Stomach (tissue), 9 donors: ENCODE data around the gene MSTN. TPM values are rescaled to one million over a fixed set of nuclear protein-coding genes. Genes with fewer than 3 reads are reported as not detected.

Source experiments
- DNase-seq, 2 donors: peaks; one replicate each; pipeline versions ENCODE4 v3.0.0 to v3.0.0-alpha.2; 2013 to 2019
- H3K27ac ChIP-seq, 5 donors: fragments of 200-600 bp in 4 of 5; sonication (generic) in 4 of 5; one replicate each; pipeline ENCODE4 v1.5.1; 2013 to 2019; ENCODE audit warnings: mild to moderate bottlenecking in 1 of 5, moderate library complexity in 1 of 5
- H3K27me3 ChIP-seq, 3 donors: fragments of 200-600 bp; sonication (generic); one replicate each; pipeline ENCODE4 v1.5.1; 2017 to 2019; ENCODE audit warnings: mixed run types in 1 of 3
- H3K36me3 ChIP-seq, 4 donors: fragments of 200-600 bp; sonication (generic); 1 replicate in 3 of 4; 2 replicates in 1 of 4; pipeline ENCODE4 v1.5.1; 2016 to 2019
- H3K4me1 ChIP-seq, 4 donors: fragments of 200-600 bp; sonication (generic); one replicate each; pipeline ENCODE4 v1.5.1; 2016 to 2019
- H3K4me3 ChIP-seq, 4 donors: fragments of 200-600 bp; sonication (generic) in 3 of 4; one replicate each; pipeline ENCODE4 v1.5.1; 2016 to 2019; ENCODE audit warnings: mild to moderate bottlenecking in 1 of 4
- H3K9me3 ChIP-seq, 4 donors: fragments of 200-600 bp; sonication (generic); one replicate each; pipeline ENCODE4 v1.5.1; 2016 to 2019
- EP300 ChIP-seq: sonication (generic); formaldehyde crosslinking; IDR thresholded peaks from one replicate; pipeline ENCODE4 v1.6.1; 2017; ENCODE audit warnings: antibody characterized with exemption
- POLR2A ChIP-seq, 4 donors: fragments of 450-650 bp; IDR thresholded peaks; one replicate each; pipeline ENCODE4 v1.6.1; 2016; ENCODE audit warnings: antibody characterized with exemption in 4 of 4, control low read depth in 2 of 4, mild to moderate bottlenecking in 1 of 4, moderate library complexity in 1 of 4
- POLR2AphosphoS5 ChIP-seq, 3 donors: sonication (generic); formaldehyde crosslinking; IDR thresholded peaks; one replicate each; pipeline ENCODE4 v1.6.1; 2016; ENCODE audit warnings: antibody characterized with exemption in 3 of 3
- WGBS, 5 donors: extraction: QIAGEN DNeasy Blood & Tissue Kit in 3 of 5; methylation state at CpG; one replicate each; pipeline versions ENCODE4 v1.1.5 to v1.1.7; 2013 to 2018; 5-methylcytosine and 5-hydroxymethylcytosine counted together
- intact Hi-C: fragments of 100-400 bp; cut with DNase I; formaldehyde crosslinking; loops from one replicate; pipeline ENCODE4 v1.15.1; 2023; ENCODE audit warnings: low total_unique reads
- polyA plus RNA-seq, 3 donors: library from polyadenylated mRNA; stranded (reverse); fragments of 200-250 nt; gene quantifications; one replicate each; pipeline ENCODE4 v1.2.3, GENCODE V29; 2013
- total RNA-seq, 5 donors: library from RNA; depleted of rRNA; stranded (reverse); fragments of >200 nt; gene quantifications; one replicate each; pipeline versions ENCODE4 v1.1.0 to v1.2.3, GENCODE V29; 2014 to 2016
- TF ChIP-seq, protein P1 (sequence below), 7 experiments: fragments of 450-650 bp in 4 of 7; fragments of 200-600 bp in 3 of 7; sonication (generic) in 3 of 7; IDR thresholded peaks; one replicate each; pipeline ENCODE4 v1.5.1; 2016 to 2019; ENCODE audit warnings: antibody characterized with exemption in 7 of 7, control low read depth in 2 of 7, mild to moderate bottlenecking in 1 of 7
- donor health status: healthy with polysubstance abuse.
- donor health status: Bipolar disorder and iron deficiency.
- donor health status: healthy.

The MSTN gene
- total and polyA plus RNA-seq, 8 donors, result 0.45 to 2.0 (median 0.46) TPM; not detected in 5

DNA sequence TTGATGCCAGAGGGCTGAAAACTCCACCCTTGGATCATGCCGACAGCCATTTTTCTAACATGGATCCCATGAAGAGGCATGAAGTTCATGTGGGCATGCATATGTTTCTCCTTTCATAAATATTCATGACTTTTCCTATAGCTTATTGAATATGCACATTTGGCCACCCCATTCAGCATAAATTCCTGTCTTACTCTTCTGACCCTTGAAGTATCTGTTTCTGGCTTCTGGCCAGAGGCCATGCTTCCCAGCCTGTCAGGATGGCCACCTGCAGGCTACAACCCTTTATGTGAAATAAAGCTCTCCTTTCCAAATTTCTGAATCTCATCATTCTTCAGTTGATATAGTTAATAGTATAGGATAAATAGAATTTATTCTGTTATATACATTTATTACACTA, 19.6 kb upstream of the MSTN start:
- 94 to 100% (median 98%) methylated on average over 1 of the region's 1 CpG for whole genome bisulfite sequencing, 5 donors
- DNase-seq, result no peak
- intact Hi-C loops, result no loop called here
- no peaks in the 10 kb centered on the region for H3K9me3 ChIP-seq
- H3K36me3 ChIP-seq, result no peaks in the 10 kb centered on the region
- no peaks in the 10 kb centered on the region for H3K4me1 ChIP-seq
- TF ChIP-seq POLR2A (IDR thresholded peaks at IDR 0.05) (no peak), POLR2AphosphoS5 (IDR thresholded peaks at IDR 0.05) (no peak), EP300 (no peak)
- TF ChIP-seq, protein P1, sequence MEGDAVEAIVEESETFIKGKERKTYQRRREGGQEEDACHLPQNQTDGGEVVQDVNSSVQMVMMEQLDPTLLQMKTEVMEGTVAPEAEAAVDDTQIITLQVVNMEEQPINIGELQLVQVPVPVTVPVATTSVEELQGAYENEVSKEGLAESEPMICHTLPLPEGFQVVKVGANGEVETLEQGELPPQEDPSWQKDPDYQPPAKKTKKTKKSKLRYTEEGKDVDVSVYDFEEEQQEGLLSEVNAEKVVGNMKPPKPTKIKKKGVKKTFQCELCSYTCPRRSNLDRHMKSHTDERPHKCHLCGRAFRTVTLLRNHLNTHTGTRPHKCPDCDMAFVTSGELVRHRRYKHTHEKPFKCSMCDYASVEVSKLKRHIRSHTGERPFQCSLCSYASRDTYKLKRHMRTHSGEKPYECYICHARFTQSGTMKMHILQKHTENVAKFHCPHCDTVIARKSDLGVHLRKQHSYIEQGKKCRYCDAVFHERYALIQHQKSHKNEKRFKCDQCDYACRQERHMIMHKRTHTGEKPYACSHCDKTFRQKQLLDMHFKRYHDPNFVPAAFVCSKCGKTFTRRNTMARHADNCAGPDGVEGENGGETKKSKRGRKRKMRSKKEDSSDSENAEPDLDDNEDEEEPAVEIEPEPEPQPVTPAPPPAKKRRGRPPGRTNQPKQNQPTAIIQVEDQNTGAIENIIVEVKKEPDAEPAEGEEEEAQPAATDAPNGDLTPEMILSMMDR (IDR thresholded peaks at IDR 0.05), result no peak
- H3K27ac ChIP-seq, result no peak overlapping the region
- H3K4me3 ChIP-seq, result no peak overlapping the region
- no peaks in the 10 kb centered on the region for H3K27me3 ChIP-seq

DNA sequence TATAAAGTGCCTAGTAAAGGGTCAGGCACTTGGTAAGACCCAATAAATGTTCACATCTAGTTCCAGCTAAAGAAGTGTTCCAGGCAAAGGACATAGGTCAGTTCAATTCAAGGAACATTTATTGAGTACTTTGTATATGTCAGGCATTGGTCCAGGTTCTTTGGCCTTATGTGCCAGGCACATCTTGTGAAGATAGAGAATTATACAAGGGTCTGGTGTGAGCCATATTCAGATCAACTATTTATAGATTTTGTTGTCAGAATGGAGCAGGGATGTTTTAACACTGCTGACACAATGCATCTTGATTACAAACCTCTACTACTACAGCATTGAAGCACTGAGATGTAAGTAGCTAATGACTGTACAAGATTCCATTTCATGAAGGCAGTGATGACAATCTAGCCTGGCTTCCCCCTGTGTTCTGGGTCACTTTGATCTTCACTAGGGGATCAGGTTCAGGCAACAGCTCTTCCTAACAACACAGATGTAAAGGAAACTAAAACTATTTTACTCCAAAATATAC, 18.1 kb upstream of the MSTN start:
- no peaks in the 10 kb centered on the region for H3K4me1 ChIP-seq
- TF ChIP-seq POLR2AphosphoS5 (IDR thresholded peaks at IDR 0.05) (no peak), EP300 (no peak)
- TF ChIP-seq, protein P1 (IDR thresholded peaks at IDR 0.05), result no peak
- H3K27me3 ChIP-seq, result no peaks in the 10 kb centered on the region
- no peaks in the 10 kb centered on the region for H3K9me3 ChIP-seq
- no peak for DNase-seq
- no peak overlapping the region for H3K27ac ChIP-seq
- no peak overlapping the region for H3K4me3 ChIP-seq
- intact Hi-C loops, result no loop called here
- H3K36me3 ChIP-seq, result no peaks in the 10 kb centered on the region

DNA sequence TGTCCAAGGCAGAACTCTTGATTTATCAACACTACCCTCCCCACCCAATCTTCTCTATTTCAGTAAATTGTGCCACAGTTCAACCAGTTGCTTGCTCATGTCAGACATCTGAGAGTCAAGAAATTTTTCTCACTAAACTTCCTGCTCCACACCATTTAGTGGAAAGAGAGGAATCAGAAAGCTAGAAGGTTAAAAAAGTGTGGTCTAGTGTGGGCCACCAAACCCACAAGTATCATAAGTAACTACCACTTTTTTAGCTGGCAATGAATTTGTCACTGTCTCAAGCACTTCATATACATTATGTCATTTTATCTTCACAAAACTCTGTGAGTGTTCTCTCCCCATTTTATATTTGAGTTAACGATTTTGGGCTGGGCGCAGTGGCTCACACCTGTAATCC, 16.6 kb upstream of the MSTN start:
- H3K27me3 ChIP-seq, result no peaks in the 10 kb centered on the region
- WGBS, 5 donors, result 85 to 98% (median 87%) methylated on average over 2 of the region's 2 CpGs
- no peak overlapping the region for H3K27ac ChIP-seq
- no peaks in the 10 kb centered on the region for H3K9me3 ChIP-seq
- no peak for TF ChIP-seq POLR2A (IDR thresholded peaks at IDR 0.05)
- TF ChIP-seq POLR2AphosphoS5 (IDR thresholded peaks at IDR 0.05), result no peak
- TF ChIP-seq EP300, result no peak
- TF ChIP-seq, protein P1 (IDR thresholded peaks at IDR 0.05), result no peak
- intact Hi-C loops, result no loop called here
- H3K36me3 ChIP-seq, result no peaks in the 10 kb centered on the region
- no peaks in the 10 kb centered on the region for H3K4me1 ChIP-seq
- no peak overlapping the region for H3K4me3 ChIP-seq
- DNase-seq, result no peak

DNA sequence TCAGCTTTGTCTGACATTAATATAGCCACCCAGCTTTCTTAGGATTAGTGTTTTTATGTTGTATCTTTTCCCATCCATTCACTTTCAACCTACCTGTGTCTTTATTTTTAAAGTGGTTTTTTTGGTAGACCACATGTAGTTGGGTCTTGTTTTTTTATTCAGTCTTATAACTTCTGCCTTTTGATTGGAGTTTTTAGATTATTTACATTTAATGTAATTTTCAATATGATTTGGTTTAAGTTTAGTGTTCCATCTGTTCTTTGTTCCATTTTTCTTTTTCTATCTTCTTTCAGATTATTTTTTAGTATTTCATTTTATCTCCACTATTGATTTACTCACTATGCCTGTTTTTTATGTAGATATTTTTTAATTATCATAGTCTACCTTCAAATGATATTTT, 13.1 kb upstream of the MSTN start:
- no peak overlapping the region for H3K27ac ChIP-seq
- intact Hi-C loops, result no loop called here
- H3K4me1 ChIP-seq, result no peaks in the 10 kb centered on the region
- no peaks in the 10 kb centered on the region for H3K27me3 ChIP-seq
- no peaks in the 10 kb centered on the region for H3K9me3 ChIP-seq
- no peak overlapping the region for H3K4me3 ChIP-seq
- no peak for DNase-seq
- TF ChIP-seq POLR2A (IDR thresholded peaks at IDR 0.05), result no peak
- no peaks in the 10 kb centered on the region for H3K36me3 ChIP-seq

DNA sequence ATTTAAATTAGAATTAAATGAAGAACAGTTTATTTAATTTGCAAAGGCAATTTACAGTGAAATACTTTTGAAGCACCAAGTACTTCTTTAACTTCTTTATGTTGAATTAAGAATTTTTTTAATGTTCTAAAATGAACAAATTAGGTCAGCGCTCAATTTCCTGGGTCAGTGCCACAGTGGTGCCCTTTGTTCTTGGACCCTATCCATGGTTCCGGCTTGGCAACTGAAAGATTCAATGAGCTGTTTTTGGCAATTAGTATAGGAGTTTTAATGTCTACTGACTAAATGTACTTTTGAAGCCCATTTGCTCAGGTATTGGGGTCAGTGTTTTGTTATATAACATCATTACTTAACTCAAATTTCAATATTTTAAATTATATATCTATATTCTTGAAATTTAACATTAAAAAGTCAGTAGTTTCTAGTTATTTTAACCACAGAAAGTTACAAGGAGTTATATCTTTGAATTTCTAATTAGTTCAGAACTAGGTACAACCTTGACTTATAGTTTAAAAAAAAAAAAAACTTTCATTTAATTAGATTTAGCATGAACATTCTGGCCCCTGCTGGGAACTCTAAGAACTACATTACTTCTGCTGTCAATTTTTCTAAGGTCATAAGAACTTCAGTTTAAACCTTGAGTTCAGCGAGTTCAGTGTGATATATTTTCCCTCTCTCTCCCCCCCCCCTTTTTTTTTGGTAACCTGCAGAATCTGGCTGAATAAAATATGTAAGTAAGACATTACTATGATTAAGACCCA, 7.6 kb upstream of the MSTN start:
- no peak for TF ChIP-seq EP300
- TF ChIP-seq, protein P1 (IDR thresholded peaks at IDR 0.05), result peak in 5 of 7 experiments; percentile 36 to 53 (median 44)
- Histone ChIP-seq H3K9me3 (no peaks in the 10 kb centered on the region), H3K27ac (no peak overlapping the region), H3K27me3 (no peaks in the 10 kb centered on the region), H3K4me1 (no peaks in the 10 kb centered on the region), H3K36me3 (no peaks in the 10 kb centered on the region), H3K4me3 (no peak overlapping the region)
- WGBS, 5 donors, result 26 to 45% (median 34%) methylated on average over 3 of the region's 3 CpGs
- intact Hi-C loops, result no loop called here
- DNase-seq, result peak; percentile 68 to 83
